Measurements from ENCODE around the gene COBL.

- TF ChIP-seq CTCF (IDR thresholded peaks at IDR 0.05): no peak
- no peak for TF ChIP-seq POLR2AphosphoS5 (IDR thresholded peaks at IDR 0.05; ENCODE audit: low read depth, low read length)
Observed at GRCh38 chr7:51123322-51124019, 193.1 kb downstream of the COBL start.
